Measurements from ENCODE around the gene VAT1.
A peak's percentile ranks its signal among the peaks of the same experiment; 100 is the strongest.

VAT1 gene

GRCh38 chr17:43028221-43028861 is 6.2 kb upstream of the VAT1 start:
- no peaks in the 10 kb centered on the region for H3K36me3 ChIP-seq
- no peak overlapping the region for H3K9ac ChIP-seq
- no peaks in the 10 kb centered on the region for H3K9me3 ChIP-seq
- H3K27ac ChIP-seq, result no peak overlapping the region
- H3K27me3 ChIP-seq, result no peaks in the 10 kb centered on the region
- H4K20me1 ChIP-seq, result no peaks in the 10 kb centered on the region
- H3K4me1 ChIP-seq, result peaks cover 36% of the 10 kb centered on the region
- no peak overlapping the region for H3K4me2 ChIP-seq
- TF ChIP-seq Cebpa-rat (IDR thresholded peaks at IDR 0.05), result no peak
- H3K4me3 ChIP-seq, result no peak overlapping the region

GRCh38 chr17:43027091-43028032 is 5.2 kb upstream of the VAT1 start:
- Histone ChIP-seq H3K36me3 (no peaks in the 10 kb centered on the region), H3K9ac (no peak overlapping the region), H4K20me1 (no peaks in the 10 kb centered on the region), H3K4me3 (no peak overlapping the region), H3K4me1 (peaks cover 38% of the 10 kb centered on the region), H3K4me2 (peak overlapping the region; percentile 100), H3K27ac (no peak overlapping the region), H3K27me3 (no peaks in the 10 kb centered on the region), H3K9me3 (no peaks in the 10 kb centered on the region)
- TF ChIP-seq Cebpa-rat (IDR thresholded peaks at IDR 0.05), result no peak

GRCh38 chr17:43026595-43026994 is 4.4 kb upstream of the VAT1 start:
- Histone ChIP-seq H3K4me3 (no peak overlapping the region), H3K27ac (no peak overlapping the region), H3K36me3 (no peaks in the 10 kb centered on the region), H3K9me3 (no peaks in the 10 kb centered on the region), H3K4me2 (peak overlapping the region; percentile 100), H3K9ac (no peak overlapping the region), H3K27me3 (no peaks in the 10 kb centered on the region), H3K4me1 (peaks cover 38% of the 10 kb centered on the region), H4K20me1 (no peaks in the 10 kb centered on the region)
- no peak for TF ChIP-seq Cebpa-rat (IDR thresholded peaks at IDR 0.05)

GRCh38 chr17:43025766-43026537 is 3.8 kb upstream of the VAT1 start:
- H3K9me3 ChIP-seq, result no peaks in the 10 kb centered on the region
- peaks cover 2% of the 10 kb centered on the region; the same call in 1 of the 2 replicates for H4K20me1 ChIP-seq
- H3K4me1 ChIP-seq, result peaks cover 42% of the 10 kb centered on the region
- peak overlapping the region; percentile 100 for H3K4me2 ChIP-seq
- no peak for TF ChIP-seq Cebpa-rat (IDR thresholded peaks at IDR 0.05)
- no peak overlapping the region for H3K4me3 ChIP-seq
- no peaks in the 10 kb centered on the region for H3K36me3 ChIP-seq
- no peak overlapping the region for H3K9ac ChIP-seq
- no peak overlapping the region for H3K27ac ChIP-seq
- no peaks in the 10 kb centered on the region for H3K27me3 ChIP-seq

GRCh38 chr17:43025290-43025657 is 3.1 kb upstream of the VAT1 start:
- Histone ChIP-seq H3K27me3 (no peaks in the 10 kb centered on the region), H3K36me3 (no peaks in the 10 kb centered on the region), H3K4me1 (peaks cover 49% of the 10 kb centered on the region), H3K4me2 (peak overlapping the region; percentile 100), H3K9me3 (no peaks in the 10 kb centered on the region), H4K20me1 (peaks cover 8% of the 10 kb centered on the region), H3K9ac (no peak overlapping the region), H3K27ac (no peak overlapping the region), H3K4me3 (peak overlapping the region; percentile 70)
- no peak for TF ChIP-seq Cebpa-rat (IDR thresholded peaks at IDR 0.05)

- H3K4me1 ChIP-seq, result peaks cover 55% of the 10 kb centered on the region
- peak within 1 kb of the TSS; percentile 70 for H3K4me3 ChIP-seq
- TF ChIP-seq Cebpa-rat (IDR thresholded peaks at IDR 0.05), result no peak
- no peaks in the 10 kb centered on the region for H3K36me3 ChIP-seq
- no peaks in the 10 kb centered on the region for H3K27me3 ChIP-seq
- H3K4me2 ChIP-seq, result peak within 1 kb of the TSS; percentile 100
- peak within 1 kb of the TSS; percentile 67; the same call in 1 of the 2 replicates for H3K9ac ChIP-seq
- no peak within 1 kb of the TSS for H3K27ac ChIP-seq
- H3K9me3 ChIP-seq, result no peaks in the 10 kb centered on the region
- peaks cover 15% of the 10 kb centered on the region for H4K20me1 ChIP-seq
Measured at GRCh38 chr17:43024407-43025289, 2.5 kb upstream of the VAT1 start, which contains the start of gene RND2. Gene RND2, plus strand, starts transcription at chr17:43025231. Its CDS starts 117 bp downstream, at chr17:43025348.

GRCh38 chr17:43020789-43021740 is 1.1 kb downstream of the VAT1 start:
- peaks cover 17% of the 10 kb centered on the region for H3K36me3 ChIP-seq
- H3K9ac ChIP-seq, result peak overlapping the region; percentile 79
- peaks cover 63% of the 10 kb centered on the region for H3K4me1 ChIP-seq
- peak overlapping the region; percentile 99 for H3K4me2 ChIP-seq
- H3K9me3 ChIP-seq, result no peaks in the 10 kb centered on the region
- no peak for TF ChIP-seq Cebpa-rat (IDR thresholded peaks at IDR 0.05)
- H3K27me3 ChIP-seq, result no peaks in the 10 kb centered on the region
- H3K27ac ChIP-seq, result 0 out of 2 replicates have a peak overlapping the region, but pooled peaks have one; percentile 55
- peak overlapping the region; percentile 95 for H3K4me3 ChIP-seq
- peaks cover 36% of the 10 kb centered on the region for H4K20me1 ChIP-seq

- Histone ChIP-seq H3K27me3 (no peaks in the 10 kb centered on the region), H3K9me3 (no peaks in the 10 kb centered on the region), H3K4me2 (peak overlapping the region; percentile 99), H3K9ac (0 out of 2 replicates have a peak overlapping the region, but pooled peaks have one; percentile 10), H4K20me1 (peaks cover 39% of the 10 kb centered on the region), H3K4me1 (peaks cover 56% of the 10 kb centered on the region), H3K4me3 (no peak overlapping the region; the same call in 1 of the 2 replicates), H3K36me3 (peaks cover 26% of the 10 kb centered on the region), H3K27ac (no peak overlapping the region)
- no peak for TF ChIP-seq Cebpa-rat (IDR thresholded peaks at IDR 0.05)
Measured at GRCh38 chr17:43020030-43020621, 2.1 kb downstream of the VAT1 start.
